ENCODE results near the gene RAB27A. TPM values are rescaled to one million over a fixed set of nuclear protein-coding genes. Genes with fewer than 3 reads are reported as not detected.

The RAB27A gene
- total and polyA plus RNA-seq, 2 experiments from 2014 or later, result 3.2 to 5.8 TPM

DNA sequence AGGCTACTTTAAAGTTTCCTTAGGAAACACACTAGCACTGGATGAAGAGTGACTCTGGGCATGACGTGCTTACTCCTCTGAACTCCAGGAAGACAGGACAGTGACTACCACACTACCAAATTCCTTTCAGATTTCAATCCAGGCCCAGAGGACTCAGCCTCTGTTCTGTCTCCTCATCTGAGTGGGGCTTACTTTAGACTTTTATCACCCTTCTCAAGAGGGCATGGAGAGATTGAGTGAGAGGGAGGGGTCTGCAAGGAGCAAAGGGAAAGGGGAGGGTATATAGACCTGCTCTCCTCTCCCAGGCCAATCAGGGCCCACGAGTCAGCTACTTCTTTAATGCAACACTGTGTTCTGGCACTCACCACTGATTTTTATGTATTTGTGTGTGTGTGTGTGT is 63.5 kb downstream of the RAB27A start:
- Histone ChIP-seq H3K27ac (ENCODE audit: low read depth) (no peak overlapping the region), H3K4me3 (no peak overlapping the region), H2AFZ (0 out of 2 replicates have a peak overlapping the region, but pooled peaks have one; percentile 14), H3K4me2 (no peak overlapping the region), H3K4me1 (ENCODE audit: insufficient read depth) (peaks cover 18% of the 10 kb centered on the region), H3K79me2 (replicated peaks; ENCODE audit: insufficient read depth) (no peaks in the 10 kb centered on the region), H3K9me2 (ENCODE audit: insufficient read depth) (no peaks in the 10 kb centered on the region), H3K36me3 (ENCODE audit: insufficient read depth) (no peaks in the 10 kb centered on the region), H4K20me1 (replicated peaks; ENCODE audit: insufficient read depth) (no peaks in the 10 kb centered on the region), H3K27me3 (ENCODE audit: insufficient read depth) (no peaks in the 10 kb centered on the region), H3F3A (replicated peaks; ENCODE audit: low read depth) (no peaks in the 10 kb centered on the region)
- Mint-ChIP-seq H3K4me3 (no peak overlapping the region), H3K4me1 (peaks cover 17% of the 10 kb centered on the region), H3K9me3 (no peaks in the 10 kb centered on the region), H3K36me3 (ENCODE audit: low read depth) (no peaks in the 10 kb centered on the region), H3K27me3 (ENCODE audit: insufficient read depth, low read depth, poor library complexity) (no peaks in the 10 kb centered on the region), H3K27ac (no peak overlapping the region)
- DNase-seq (ENCODE audit: low spot score) (no peak), ATAC-seq (peak; percentile 61)
- TF ChIP-seq NANOG (IDR thresholded peaks at IDR 0.05; ENCODE audit: borderline replicate concordance), result no peak
- TF ChIP-seq, protein P1, sequence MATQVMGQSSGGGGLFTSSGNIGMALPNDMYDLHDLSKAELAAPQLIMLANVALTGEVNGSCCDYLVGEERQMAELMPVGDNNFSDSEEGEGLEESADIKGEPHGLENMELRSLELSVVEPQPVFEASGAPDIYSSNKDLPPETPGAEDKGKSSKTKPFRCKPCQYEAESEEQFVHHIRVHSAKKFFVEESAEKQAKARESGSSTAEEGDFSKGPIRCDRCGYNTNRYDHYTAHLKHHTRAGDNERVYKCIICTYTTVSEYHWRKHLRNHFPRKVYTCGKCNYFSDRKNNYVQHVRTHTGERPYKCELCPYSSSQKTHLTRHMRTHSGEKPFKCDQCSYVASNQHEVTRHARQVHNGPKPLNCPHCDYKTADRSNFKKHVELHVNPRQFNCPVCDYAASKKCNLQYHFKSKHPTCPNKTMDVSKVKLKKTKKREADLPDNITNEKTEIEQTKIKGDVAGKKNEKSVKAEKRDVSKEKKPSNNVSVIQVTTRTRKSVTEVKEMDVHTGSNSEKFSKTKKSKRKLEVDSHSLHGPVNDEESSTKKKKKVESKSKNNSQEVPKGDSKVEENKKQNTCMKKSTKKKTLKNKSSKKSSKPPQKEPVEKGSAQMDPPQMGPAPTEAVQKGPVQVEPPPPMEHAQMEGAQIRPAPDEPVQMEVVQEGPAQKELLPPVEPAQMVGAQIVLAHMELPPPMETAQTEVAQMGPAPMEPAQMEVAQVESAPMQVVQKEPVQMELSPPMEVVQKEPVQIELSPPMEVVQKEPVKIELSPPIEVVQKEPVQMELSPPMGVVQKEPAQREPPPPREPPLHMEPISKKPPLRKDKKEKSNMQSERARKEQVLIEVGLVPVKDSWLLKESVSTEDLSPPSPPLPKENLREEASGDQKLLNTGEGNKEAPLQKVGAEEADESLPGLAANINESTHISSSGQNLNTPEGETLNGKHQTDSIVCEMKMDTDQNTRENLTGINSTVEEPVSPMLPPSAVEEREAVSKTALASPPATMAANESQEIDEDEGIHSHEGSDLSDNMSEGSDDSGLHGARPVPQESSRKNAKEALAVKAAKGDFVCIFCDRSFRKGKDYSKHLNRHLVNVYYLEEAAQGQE (IDR thresholded peaks at IDR 0.05; ENCODE audit: unreplicated experiment), result no peak
- TF ChIP-seq EZH2phosphoT487 (IDR thresholded peaks at IDR 0.05; ENCODE audit: unreplicated experiment), result no peak
- TF ChIP-seq, protein P2, sequence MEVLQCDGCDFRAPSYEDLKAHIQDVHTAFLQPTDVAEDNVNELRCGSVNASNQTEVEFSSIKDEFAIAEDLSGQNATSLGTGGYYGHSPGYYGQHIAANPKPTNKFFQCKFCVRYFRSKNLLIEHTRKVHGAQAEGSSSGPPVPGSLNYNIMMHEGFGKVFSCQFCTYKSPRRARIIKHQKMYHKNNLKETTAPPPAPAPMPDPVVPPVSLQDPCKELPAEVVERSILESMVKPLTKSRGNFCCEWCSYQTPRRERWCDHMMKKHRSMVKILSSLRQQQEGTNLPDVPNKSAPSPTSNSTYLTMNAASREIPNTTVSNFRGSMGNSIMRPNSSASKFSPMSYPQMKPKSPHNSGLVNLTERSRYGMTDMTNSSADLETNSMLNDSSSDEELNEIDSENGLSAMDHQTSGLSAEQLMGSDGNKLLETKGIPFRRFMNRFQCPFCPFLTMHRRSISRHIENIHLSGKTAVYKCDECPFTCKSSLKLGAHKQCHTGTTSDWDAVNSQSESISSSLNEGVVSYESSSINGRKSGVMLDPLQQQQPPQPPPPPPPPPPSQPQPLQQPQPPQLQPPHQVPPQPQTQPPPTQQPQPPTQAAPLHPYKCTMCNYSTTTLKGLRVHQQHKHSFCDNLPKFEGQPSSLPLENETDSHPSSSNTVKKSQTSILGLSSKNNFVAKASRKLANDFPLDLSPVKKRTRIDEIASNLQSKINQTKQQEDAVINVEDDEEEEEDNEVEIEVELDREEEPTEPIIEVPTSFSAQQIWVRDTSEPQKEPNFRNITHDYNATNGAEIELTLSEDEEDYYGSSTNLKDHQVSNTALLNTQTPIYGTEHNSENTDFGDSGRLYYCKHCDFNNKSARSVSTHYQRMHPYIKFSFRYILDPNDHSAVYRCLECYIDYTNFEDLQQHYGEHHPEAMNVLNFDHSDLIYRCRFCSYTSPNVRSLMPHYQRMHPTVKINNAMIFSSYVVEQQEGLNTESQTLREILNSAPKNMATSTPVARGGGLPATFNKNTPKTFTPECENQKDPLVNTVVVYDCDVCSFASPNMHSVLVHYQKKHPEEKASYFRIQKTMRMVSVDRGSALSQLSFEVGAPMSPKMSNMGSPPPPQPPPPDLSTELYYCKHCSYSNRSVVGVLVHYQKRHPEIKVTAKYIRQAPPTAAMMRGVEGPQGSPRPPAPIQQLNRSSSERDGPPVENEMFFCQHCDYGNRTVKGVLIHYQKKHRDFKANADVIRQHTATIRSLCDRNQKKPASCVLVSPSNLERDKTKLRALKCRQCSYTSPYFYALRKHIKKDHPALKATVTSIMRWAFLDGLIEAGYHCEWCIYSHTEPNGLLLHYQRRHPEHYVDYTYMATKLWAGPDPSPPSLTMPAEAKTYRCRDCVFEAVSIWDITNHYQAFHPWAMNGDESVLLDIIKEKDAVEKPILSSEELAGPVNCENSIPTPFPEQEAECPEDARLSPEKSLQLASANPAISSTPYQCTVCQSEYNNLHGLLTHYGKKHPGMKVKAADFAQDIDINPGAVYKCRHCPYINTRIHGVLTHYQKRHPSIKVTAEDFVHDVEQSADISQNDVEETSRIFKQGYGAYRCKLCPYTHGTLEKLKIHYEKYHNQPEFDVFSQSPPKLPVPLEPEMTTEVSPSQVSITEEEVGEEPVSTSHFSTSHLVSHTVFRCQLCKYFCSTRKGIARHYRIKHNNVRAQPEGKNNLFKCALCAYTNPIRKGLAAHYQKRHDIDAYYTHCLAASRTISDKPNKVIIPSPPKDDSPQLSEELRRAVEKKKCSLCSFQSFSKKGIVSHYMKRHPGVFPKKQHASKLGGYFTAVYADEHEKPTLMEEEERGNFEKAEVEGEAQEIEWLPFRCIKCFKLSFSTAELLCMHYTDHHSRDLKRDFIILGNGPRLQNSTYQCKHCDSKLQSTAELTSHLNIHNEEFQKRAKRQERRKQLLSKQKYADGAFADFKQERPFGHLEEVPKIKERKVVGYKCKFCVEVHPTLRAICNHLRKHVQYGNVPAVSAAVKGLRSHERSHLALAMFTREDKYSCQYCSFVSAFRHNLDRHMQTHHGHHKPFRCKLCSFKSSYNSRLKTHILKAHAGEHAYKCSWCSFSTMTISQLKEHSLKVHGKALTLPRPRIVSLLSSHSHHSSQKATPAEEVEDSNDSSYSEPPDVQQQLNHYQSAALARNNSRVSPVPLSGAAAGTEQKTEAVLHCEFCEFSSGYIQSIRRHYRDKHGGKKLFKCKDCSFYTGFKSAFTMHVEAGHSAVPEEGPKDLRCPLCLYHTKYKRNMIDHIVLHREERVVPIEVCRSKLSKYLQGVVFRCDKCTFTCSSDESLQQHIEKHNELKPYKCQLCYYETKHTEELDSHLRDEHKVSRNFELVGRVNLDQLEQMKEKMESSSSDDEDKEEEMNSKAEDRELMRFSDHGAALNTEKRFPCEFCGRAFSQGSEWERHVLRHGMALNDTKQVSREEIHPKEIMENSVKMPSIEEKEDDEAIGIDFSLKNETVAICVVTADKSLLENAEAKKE (CRISPR knock-in tag; IDR thresholded peaks at IDR 0.05), result no peak
- no peak for TF ChIP-seq STAT1 (IDR thresholded peaks at IDR 0.05; ENCODE audit: unreplicated experiment)
- no peak for TF ChIP-seq EZH2 (IDR thresholded peaks at IDR 0.05; ENCODE audit: low read depth, unreplicated experiment)
- TF ChIP-seq POLR2AphosphoS5 (IDR thresholded peaks at IDR 0.05; ENCODE audit: low read depth), result no peak
- TF ChIP-seq, protein P3, sequence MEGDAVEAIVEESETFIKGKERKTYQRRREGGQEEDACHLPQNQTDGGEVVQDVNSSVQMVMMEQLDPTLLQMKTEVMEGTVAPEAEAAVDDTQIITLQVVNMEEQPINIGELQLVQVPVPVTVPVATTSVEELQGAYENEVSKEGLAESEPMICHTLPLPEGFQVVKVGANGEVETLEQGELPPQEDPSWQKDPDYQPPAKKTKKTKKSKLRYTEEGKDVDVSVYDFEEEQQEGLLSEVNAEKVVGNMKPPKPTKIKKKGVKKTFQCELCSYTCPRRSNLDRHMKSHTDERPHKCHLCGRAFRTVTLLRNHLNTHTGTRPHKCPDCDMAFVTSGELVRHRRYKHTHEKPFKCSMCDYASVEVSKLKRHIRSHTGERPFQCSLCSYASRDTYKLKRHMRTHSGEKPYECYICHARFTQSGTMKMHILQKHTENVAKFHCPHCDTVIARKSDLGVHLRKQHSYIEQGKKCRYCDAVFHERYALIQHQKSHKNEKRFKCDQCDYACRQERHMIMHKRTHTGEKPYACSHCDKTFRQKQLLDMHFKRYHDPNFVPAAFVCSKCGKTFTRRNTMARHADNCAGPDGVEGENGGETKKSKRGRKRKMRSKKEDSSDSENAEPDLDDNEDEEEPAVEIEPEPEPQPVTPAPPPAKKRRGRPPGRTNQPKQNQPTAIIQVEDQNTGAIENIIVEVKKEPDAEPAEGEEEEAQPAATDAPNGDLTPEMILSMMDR (conservative IDR thresholded peaks at IDR 0.05; ENCODE audit: low read depth in 2 of 2), result no peak
- no peak for TF ChIP-seq JUNB (IDR thresholded peaks at IDR 0.05; ENCODE audit: unreplicated experiment)
- no peak for TF ChIP-seq CREB1 (CRISPR knock-in tag; IDR thresholded peaks at IDR 0.05; ENCODE audit: low read depth)
- no peak for TF ChIP-seq ZNF331 (CRISPR knock-in tag; IDR thresholded peaks at IDR 0.05; ENCODE audit: low read depth)
- TF ChIP-seq, protein P4, sequence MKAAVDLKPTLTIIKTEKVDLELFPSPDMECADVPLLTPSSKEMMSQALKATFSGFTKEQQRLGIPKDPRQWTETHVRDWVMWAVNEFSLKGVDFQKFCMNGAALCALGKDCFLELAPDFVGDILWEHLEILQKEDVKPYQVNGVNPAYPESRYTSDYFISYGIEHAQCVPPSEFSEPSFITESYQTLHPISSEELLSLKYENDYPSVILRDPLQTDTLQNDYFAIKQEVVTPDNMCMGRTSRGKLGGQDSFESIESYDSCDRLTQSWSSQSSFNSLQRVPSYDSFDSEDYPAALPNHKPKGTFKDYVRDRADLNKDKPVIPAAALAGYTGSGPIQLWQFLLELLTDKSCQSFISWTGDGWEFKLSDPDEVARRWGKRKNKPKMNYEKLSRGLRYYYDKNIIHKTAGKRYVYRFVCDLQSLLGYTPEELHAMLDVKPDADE (IDR thresholded peaks at IDR 0.05), result no peak
- no peak for TF ChIP-seq ZNF114 (CRISPR knock-in tag; IDR thresholded peaks at IDR 0.05)
